ENCODE results near the gene EPHA4.

EPHA4 gene

DNA sequence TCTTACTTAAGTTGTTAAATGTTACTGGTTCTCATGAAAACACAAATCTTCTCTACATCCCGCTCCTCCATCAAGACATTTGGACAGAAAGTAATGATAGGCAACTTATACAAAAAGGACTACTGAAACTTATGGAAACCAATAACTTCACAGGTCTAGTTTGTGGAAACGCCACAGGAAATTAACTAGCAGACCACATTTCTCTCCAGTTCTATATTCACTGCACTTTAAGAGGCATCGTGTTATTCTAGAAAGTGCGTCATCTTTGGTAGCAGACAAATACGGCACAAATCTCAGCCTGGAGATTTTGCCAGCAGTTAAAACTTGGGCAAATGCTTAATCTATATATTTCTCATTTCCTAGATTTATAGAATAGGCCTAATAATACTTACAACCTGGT, 164.3 kb downstream of the EPHA4 start:
- no peaks in the 10 kb centered on the region for H3K4me1 ChIP-seq (ENCODE audit: insufficient read depth, low read length)
- no peak overlapping the region for H3K9ac ChIP-seq (ENCODE audit: low read depth, low read length)
- no peak overlapping the region for H3K4me2 ChIP-seq (ENCODE audit: insufficient read depth, low read length)
- H3K79me2 ChIP-seq (ENCODE audit: insufficient read depth, low read length) = no peaks in the 10 kb centered on the region
- DNase-seq (no peak), ATAC-seq (ENCODE audit: insufficient read depth, low read depth) (no peak)
- H3K27me3 ChIP-seq (ENCODE audit: insufficient read depth, low read length, poor library complexity) = no peaks in the 10 kb centered on the region
- H3K9me3 ChIP-seq (ENCODE audit: insufficient read depth, low read length, severe bottlenecking) = no peaks in the 10 kb centered on the region
- no peak overlapping the region for H2AFZ ChIP-seq (ENCODE audit: low read depth, low read length)
- H4K20me1 ChIP-seq (ENCODE audit: insufficient read depth, low read length) = no peaks in the 10 kb centered on the region
- H3K4me3 ChIP-seq (ENCODE audit: low read depth in 1 of 2, low read length in 2 of 2) = no peak overlapping the region
- H3K36me3 ChIP-seq (ENCODE audit: insufficient read depth, low read length) = no peaks in the 10 kb centered on the region
- H3K27ac ChIP-seq (ENCODE audit: low read length) = no peak overlapping the region
- no peak for TF ChIP-seq EZH2 (IDR thresholded peaks at IDR 0.05; ENCODE audit: borderline replicate concordance, low read depth, low read length, severe bottlenecking)
- TF ChIP-seq CTCF (IDR thresholded peaks at IDR 0.05; ENCODE audit: borderline replicate concordance, extremely low read depth, low read length, poor library complexity, severe bottlenecking) = no peak

GRCh38 chr2:221405521-221405920, 166.6 kb downstream of the EPHA4 start:
- no peak for TF ChIP-seq EZH2 (IDR thresholded peaks at IDR 0.05; ENCODE audit: borderline replicate concordance, low read depth, low read length, severe bottlenecking)
- no peak for TF ChIP-seq CTCF (IDR thresholded peaks at IDR 0.05; ENCODE audit: borderline replicate concordance, extremely low read depth, low read length, poor library complexity, severe bottlenecking)
- no peak overlapping the region for H3K9ac ChIP-seq (ENCODE audit: low read depth, low read length)
- H3K27me3 ChIP-seq (ENCODE audit: insufficient read depth, low read length, poor library complexity) = no peaks in the 10 kb centered on the region
- H3K9me3 ChIP-seq (ENCODE audit: insufficient read depth, low read length, severe bottlenecking) = no peaks in the 10 kb centered on the region
- no peak overlapping the region for H3K4me2 ChIP-seq (ENCODE audit: insufficient read depth, low read length)
- H2AFZ ChIP-seq (ENCODE audit: low read depth, low read length) = no peak overlapping the region
- no peak overlapping the region for H3K27ac ChIP-seq (ENCODE audit: low read length)
- H3K79me2 ChIP-seq (ENCODE audit: insufficient read depth, low read length) = no peaks in the 10 kb centered on the region
- no peaks in the 10 kb centered on the region for H3K4me1 ChIP-seq (ENCODE audit: insufficient read depth, low read length)
- no peak for ATAC-seq (ENCODE audit: insufficient read depth, low read depth)
- no peak overlapping the region for H3K4me3 ChIP-seq (ENCODE audit: low read depth in 1 of 2, low read length in 2 of 2)
- no peak for DNase-seq
- no peaks in the 10 kb centered on the region for H4K20me1 ChIP-seq (ENCODE audit: insufficient read depth, low read length)
- no peaks in the 10 kb centered on the region for H3K36me3 ChIP-seq (ENCODE audit: insufficient read depth, low read length)

DNA sequence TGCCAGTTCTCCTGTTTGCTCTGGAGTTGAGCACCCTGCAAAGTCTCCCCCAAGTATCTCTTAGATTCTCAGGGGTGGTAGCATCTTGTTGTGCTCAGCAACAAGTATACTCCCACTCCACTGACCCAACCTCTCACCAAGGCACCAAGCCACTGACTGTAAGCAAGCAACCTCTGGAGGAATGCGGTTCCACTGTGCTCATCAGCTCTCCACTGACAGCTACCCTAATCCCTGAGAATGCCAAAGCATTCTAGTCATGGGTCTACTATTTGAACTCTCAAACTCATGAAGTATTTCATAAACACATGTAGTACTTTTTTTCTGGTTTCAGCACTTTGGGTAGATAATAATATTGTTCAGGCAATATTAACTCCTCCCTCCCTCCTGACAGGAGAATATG, 170.0 kb downstream of the EPHA4 start:
- Histone ChIP-seq H4K20me1 (ENCODE audit: insufficient read depth, low read length) (no peaks in the 10 kb centered on the region), H3K9ac (ENCODE audit: low read depth, low read length) (no peak overlapping the region), H3K27me3 (ENCODE audit: insufficient read depth, low read length, poor library complexity) (no peaks in the 10 kb centered on the region), H3K27ac (ENCODE audit: low read length) (no peak overlapping the region), H3K4me3 (ENCODE audit: low read depth in 1 of 2, low read length in 2 of 2) (no peak overlapping the region), H3K4me2 (ENCODE audit: insufficient read depth, low read length) (no peak overlapping the region), H3K4me1 (ENCODE audit: insufficient read depth, low read length) (no peaks in the 10 kb centered on the region), H3K9me3 (ENCODE audit: insufficient read depth, low read length, severe bottlenecking) (no peaks in the 10 kb centered on the region), H2AFZ (ENCODE audit: low read depth, low read length) (no peak overlapping the region), H3K79me2 (ENCODE audit: insufficient read depth, low read length) (no peaks in the 10 kb centered on the region), H3K36me3 (ENCODE audit: insufficient read depth, low read length) (no peaks in the 10 kb centered on the region)
- no peak for DNase-seq
- no peak for ATAC-seq (ENCODE audit: insufficient read depth, low read depth)
- TF ChIP-seq EZH2 (IDR thresholded peaks at IDR 0.05; ENCODE audit: borderline replicate concordance, low read depth, low read length, severe bottlenecking) (no peak), CTCF (IDR thresholded peaks at IDR 0.05; ENCODE audit: borderline replicate concordance, extremely low read depth, low read length, poor library complexity, severe bottlenecking) (no peak)

DNA sequence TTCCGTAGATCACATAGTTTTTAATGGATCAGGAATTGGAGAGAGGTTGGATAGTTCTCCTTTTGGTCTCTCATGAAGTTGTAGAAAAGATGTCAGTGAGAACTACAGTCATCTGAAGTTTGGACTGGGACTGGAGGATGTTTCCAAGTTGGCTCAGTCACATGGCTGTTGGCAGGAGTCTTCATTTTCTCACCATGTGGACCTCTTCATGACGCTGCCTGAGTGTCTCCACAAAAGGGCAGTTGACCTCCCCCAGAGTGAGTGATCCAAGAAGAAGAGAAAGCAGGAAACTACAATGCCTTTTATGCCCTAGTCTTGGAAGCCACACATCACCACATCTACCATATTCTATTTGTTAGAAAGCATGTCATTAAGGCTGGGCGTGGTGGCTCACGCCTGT, 171.7 kb downstream of the EPHA4 start:
- no peak for DNase-seq
- H3K9me3 ChIP-seq (ENCODE audit: insufficient read depth, low read length, severe bottlenecking) = no peaks in the 10 kb centered on the region
- H3K4me2 ChIP-seq (ENCODE audit: insufficient read depth, low read length) = no peak overlapping the region
- no peaks in the 10 kb centered on the region for H3K79me2 ChIP-seq (ENCODE audit: insufficient read depth, low read length)
- no peaks in the 10 kb centered on the region for H3K4me1 ChIP-seq (ENCODE audit: insufficient read depth, low read length)
- H2AFZ ChIP-seq (ENCODE audit: low read depth, low read length) = no peak overlapping the region
- no peak for ATAC-seq (ENCODE audit: insufficient read depth, low read depth)
- no peaks in the 10 kb centered on the region for H3K27me3 ChIP-seq (ENCODE audit: insufficient read depth, low read length, poor library complexity)
- TF ChIP-seq EZH2 (IDR thresholded peaks at IDR 0.05; ENCODE audit: borderline replicate concordance, low read depth, low read length, severe bottlenecking) = no peak
- no peak for TF ChIP-seq CTCF (IDR thresholded peaks at IDR 0.05; ENCODE audit: borderline replicate concordance, extremely low read depth, low read length, poor library complexity, severe bottlenecking)
- H3K36me3 ChIP-seq (ENCODE audit: insufficient read depth, low read length) = no peaks in the 10 kb centered on the region
- H3K4me3 ChIP-seq (ENCODE audit: low read depth in 1 of 2, low read length in 2 of 2) = no peak overlapping the region
- no peak overlapping the region for H3K27ac ChIP-seq (ENCODE audit: low read length)
- no peak overlapping the region for H3K9ac ChIP-seq (ENCODE audit: low read depth, low read length)
- no peaks in the 10 kb centered on the region for H4K20me1 ChIP-seq (ENCODE audit: insufficient read depth, low read length)
